ENCODE measurements around the gene SEPTIN5. TPM values are rescaled to one million over a fixed set of nuclear protein-coding genes. Genes with fewer than 3 reads are reported as not detected.

SEPTIN5 gene
- total and polyA plus RNA-seq, 9 of the 15 experiments (the other 6 are each of a cell fraction or from before 2014, with no cell fraction given), result 0.03 to 195 (median 119) TPM

DNA sequence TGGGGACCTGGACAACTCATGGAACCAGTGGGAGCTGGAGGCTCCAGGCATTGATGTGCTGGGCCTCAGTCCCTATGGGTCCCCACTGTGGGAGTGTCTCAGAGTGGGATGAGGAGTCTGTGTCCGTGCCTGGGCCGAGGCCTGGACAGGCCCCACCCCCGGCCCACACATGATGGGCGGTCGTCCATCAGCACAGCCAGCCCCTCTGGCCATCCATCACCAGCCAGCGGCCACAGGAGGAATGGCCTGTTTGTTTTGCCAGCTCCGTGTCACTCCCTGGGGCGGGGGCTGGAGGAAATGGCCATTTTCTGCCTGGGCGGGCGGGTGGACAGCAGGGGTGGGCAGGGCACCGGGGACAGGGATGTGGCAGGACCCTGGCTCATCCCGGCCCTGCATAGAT, 33.2 kb downstream of the SEPTIN5 start:
- BruUV-seq (replicated peaks), result no TSS peak
- no peak for FAIRE-seq
- Histone ChIP-seq H3K79me2 (ENCODE audit: control insufficient read depth, insufficient read depth, low read length) (no peaks in the 10 kb centered on the region), H3K36me3 (ENCODE audit: control insufficient read depth, insufficient read depth, low read length) (no peaks in the 10 kb centered on the region), H3K4me2 (ENCODE audit: insufficient read depth, low read length) (no peak overlapping the region), H3K9me1 (ENCODE audit: control insufficient read depth, insufficient read depth, low read length) (no peaks in the 10 kb centered on the region), H4K20me1 (replicated peaks; ENCODE audit: control insufficient read depth, insufficient read depth, low read length) (peaks cover 41% of the 10 kb centered on the region), H3K9ac (ENCODE audit: insufficient read depth in 1 of 2, low read depth in 2 of 2, low read length in 2 of 2) (no peak overlapping the region), H3K27ac (ENCODE audit: extremely low read depth, low read depth, low read length) (no peak overlapping the region), H3K9me3 (replicated peaks; ENCODE audit: control insufficient read depth, insufficient read depth, low read depth, low read length) (no peaks in the 10 kb centered on the region), H3K4me3 (no peak overlapping the region), H3K27me3 (ENCODE audit: control insufficient read depth in 2 of 2, insufficient read depth in 2 of 2, low read length in 2 of 2) (peaks cover 26 to 68% of the 10 kb centered on the region in 2 experiments; a peak in 4 of 5 replicates), H3K4me1 (replicated peaks in 1 of 2; ENCODE audit: control insufficient read depth in 2 of 2, insufficient read depth in 2 of 2, low read length in 2 of 2) (peaks cover 5 to 71% of the 10 kb centered on the region in 2 experiments), H2AFZ (ENCODE audit: low read depth, low read length) (no peak overlapping the region)
- ChIA-PET CTCF (ENCODE audit: low intra/inter-chr PET ratio) (interaction anchor here (0.6 kb wide), 1 partner anchor 782 kb away, joined by 3 read pairs; no protein-coding TSS in a partner anchor), POLR2A (interaction anchor here (0.6 to 1.0 kb wide), 5 partner anchors 12 to 279 kb away, joined by 3 to 4 read pairs (median 3); no protein-coding TSS in a partner anchor)
- in situ Hi-C loops (cut with MboI), result no loop called here
- peak; percentile 8 for TF ChIP-seq RBBP5 (IDR thresholded peaks at IDR 0.05; ENCODE audit: borderline replicate concordance, insufficient read depth, low read length, poor library complexity, severe bottlenecking)
- TF ChIP-seq NFYB (IDR thresholded peaks at IDR 0.05; ENCODE audit: extremely low read depth, insufficient read length), result no peak
- no peak for TF ChIP-seq PHB (CRISPR knock-in tag; IDR thresholded peaks at IDR 0.05)
- TF ChIP-seq IFI16 (CRISPR knock-in tag; IDR thresholded peaks at IDR 0.05), result no peak
- TF ChIP-seq, protein P1, sequence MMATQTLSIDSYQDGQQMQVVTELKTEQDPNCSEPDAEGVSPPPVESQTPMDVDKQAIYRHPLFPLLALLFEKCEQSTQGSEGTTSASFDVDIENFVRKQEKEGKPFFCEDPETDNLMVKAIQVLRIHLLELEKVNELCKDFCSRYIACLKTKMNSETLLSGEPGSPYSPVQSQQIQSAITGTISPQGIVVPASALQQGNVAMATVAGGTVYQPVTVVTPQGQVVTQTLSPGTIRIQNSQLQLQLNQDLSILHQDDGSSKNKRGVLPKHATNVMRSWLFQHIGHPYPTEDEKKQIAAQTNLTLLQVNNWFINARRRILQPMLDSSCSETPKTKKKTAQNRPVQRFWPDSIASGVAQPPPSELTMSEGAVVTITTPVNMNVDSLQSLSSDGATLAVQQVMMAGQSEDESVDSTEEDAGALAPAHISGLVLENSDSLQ (IDR thresholded peaks at IDR 0.05), result peak; percentile 48; the same call in 1 of the 2 replicates
- peak; percentile 40 for TF ChIP-seq MEIS2 (IDR thresholded peaks at IDR 0.05; ENCODE audit: partially characterized antibody)
- intact Hi-C loops (cut with micrococcal nuclease), result no loop called here
- 2% methylated on average over 12 of the region's 12 CpGs for WGBS (ENCODE audit: insufficient coverage, low coverage, missing lambda C conversion rate)
- no peak for ATAC-seq
- DNase-seq (ENCODE audit: extremely low read depth in 1 of 4, low spot score in 3 of 4), result peak in 1 of 4 experiments; percentile 60
